Right lobe of liver (tissue), 4 donors: ENCODE measurements around the gene MTUS2.

Source experiments
- POLR2A ChIP-seq: fragments of 450-650 bp; IDR thresholded peaks from one replicate; pipeline ENCODE4 v1.6.1; 2017; ENCODE audit warnings: antibody characterized with exemption, mild to moderate bottlenecking
- TF ChIP-seq, protein P1 (sequence below), 4 donors: fragments of 200-600 bp in 3 of 4; fragments of 450-650 bp in 1 of 4; IDR thresholded peaks; one replicate each; pipeline versions ENCODE4 v1.5.1 to v1.8.0; 2016 to 2022; ENCODE audit warnings: antibody characterized with exemption in 4 of 4, mild to moderate bottlenecking in 2 of 4
- donor health status: DM: no; HTN: no; CAD: no.
- donor health status: DM: no; HTN: no; CAD: no.
- donor health status: DM: no; HTN: yes; CAD: no.

DNA sequence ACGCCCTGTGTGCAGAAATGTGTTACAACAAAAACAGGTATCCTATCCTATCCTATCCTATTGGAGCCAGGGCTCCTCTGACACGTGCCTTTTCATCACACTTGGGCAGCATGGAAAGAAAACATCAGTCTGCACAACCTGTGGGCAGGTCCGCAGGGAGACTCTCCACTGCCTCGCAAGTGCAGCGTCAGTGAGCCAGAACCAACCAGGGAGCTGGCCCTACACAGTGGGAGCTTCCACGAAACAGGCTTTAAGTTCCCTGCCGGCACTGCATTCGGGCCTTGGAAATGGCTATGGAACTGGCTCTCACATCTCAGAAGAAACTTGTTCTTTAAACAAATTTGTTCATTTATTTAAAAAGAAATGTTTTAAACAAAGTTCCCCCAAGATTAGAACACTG, 725.8 kb downstream of the MTUS2 start:
- TF ChIP-seq, protein P1, sequence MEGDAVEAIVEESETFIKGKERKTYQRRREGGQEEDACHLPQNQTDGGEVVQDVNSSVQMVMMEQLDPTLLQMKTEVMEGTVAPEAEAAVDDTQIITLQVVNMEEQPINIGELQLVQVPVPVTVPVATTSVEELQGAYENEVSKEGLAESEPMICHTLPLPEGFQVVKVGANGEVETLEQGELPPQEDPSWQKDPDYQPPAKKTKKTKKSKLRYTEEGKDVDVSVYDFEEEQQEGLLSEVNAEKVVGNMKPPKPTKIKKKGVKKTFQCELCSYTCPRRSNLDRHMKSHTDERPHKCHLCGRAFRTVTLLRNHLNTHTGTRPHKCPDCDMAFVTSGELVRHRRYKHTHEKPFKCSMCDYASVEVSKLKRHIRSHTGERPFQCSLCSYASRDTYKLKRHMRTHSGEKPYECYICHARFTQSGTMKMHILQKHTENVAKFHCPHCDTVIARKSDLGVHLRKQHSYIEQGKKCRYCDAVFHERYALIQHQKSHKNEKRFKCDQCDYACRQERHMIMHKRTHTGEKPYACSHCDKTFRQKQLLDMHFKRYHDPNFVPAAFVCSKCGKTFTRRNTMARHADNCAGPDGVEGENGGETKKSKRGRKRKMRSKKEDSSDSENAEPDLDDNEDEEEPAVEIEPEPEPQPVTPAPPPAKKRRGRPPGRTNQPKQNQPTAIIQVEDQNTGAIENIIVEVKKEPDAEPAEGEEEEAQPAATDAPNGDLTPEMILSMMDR (IDR thresholded peaks at IDR 0.05), result no peak
- no peak for TF ChIP-seq POLR2A
